ENCODE results near the gene CDS2. TPM values are rescaled to one million over a fixed set of nuclear protein-coding genes. Genes with fewer than 3 reads are reported as not detected.

Gene CDS2
- total and polyA plus RNA-seq, 2 of the 13 experiments (the other 11 are each of a cell fraction or from before 2014, with no cell fraction given), result 81.3 to 153 TPM

GRCh38 chr20:5172903-5173463 is 46.2 kb downstream of the CDS2 start (continued):
- TF ChIP-seq CSRNP1 (CRISPR knock-in tag; IDR thresholded peaks at IDR 0.05), result no peak
- TF ChIP-seq RARG (CRISPR knock-in tag; IDR thresholded peaks at IDR 0.05; ENCODE audit: low read depth), result no peak
- no peak for TF ChIP-seq ZNF329 (CRISPR knock-in tag; IDR thresholded peaks at IDR 0.05; ENCODE audit: low read depth)
- no peak for TF ChIP-seq ZNF510 (CRISPR knock-in tag; IDR thresholded peaks at IDR 0.05; ENCODE audit: low read depth)
- peak; percentile 40; the same call in 1 of the 2 replicates for TF ChIP-seq KDM5B (CRISPR knock-in tag; IDR thresholded peaks at IDR 0.05; ENCODE audit: borderline replicate concordance)
- no peak for TF ChIP-seq ZSCAN21 (CRISPR knock-in tag; IDR thresholded peaks at IDR 0.05; ENCODE audit: borderline replicate concordance)
- TF ChIP-seq ZNF552 (CRISPR knock-in tag; IDR thresholded peaks at IDR 0.05; ENCODE audit: borderline replicate concordance), result no peak
- no peak for TF ChIP-seq ZNF446 (CRISPR knock-in tag; IDR thresholded peaks at IDR 0.05)
- no peak for TF ChIP-seq ZEB1 (IDR thresholded peaks at IDR 0.05; ENCODE audit: insufficient replicate concordance, low read depth)
- TF ChIP-seq SCMH1 (CRISPR knock-in tag; IDR thresholded peaks at IDR 0.05; ENCODE audit: borderline replicate concordance), result no peak
- TF ChIP-seq ZNF260 (CRISPR knock-in tag; IDR thresholded peaks at IDR 0.05; ENCODE audit: borderline replicate concordance, low read depth), result no peak
- TF ChIP-seq FOXA1 (IDR thresholded peaks at IDR 0.05), result peak; percentile 61; the same call in 1 of the 2 replicates
- peak; percentile 96 for TF ChIP-seq FOXA1 (CRISPR knock-in tag; IDR thresholded peaks at IDR 0.05)
- no peak for TF ChIP-seq ZNF572 (CRISPR knock-in tag; IDR thresholded peaks at IDR 0.05)
- no peak for TF ChIP-seq TP53 (CRISPR knock-in tag; conservative IDR thresholded peaks at IDR 0.05)
- TF ChIP-seq REPIN1 (CRISPR knock-in tag; IDR thresholded peaks at IDR 0.05; ENCODE audit: borderline replicate concordance, low read depth), result 0 out of 2 replicates have a peak, but pooled peaks have one; percentile 50
- TF ChIP-seq ZNF24 (IDR thresholded peaks at IDR 0.05), result no peak
- TF ChIP-seq NR1H2 (CRISPR knock-in tag; IDR thresholded peaks at IDR 0.05; ENCODE audit: borderline replicate concordance, low read depth), result no peak
- TF ChIP-seq ZNF407 (CRISPR knock-in tag; IDR thresholded peaks at IDR 0.05; ENCODE audit: not compliant biosample characterization), result no peak
- peak; percentile 77 for TF ChIP-seq BCL6 (CRISPR knock-in tag; IDR thresholded peaks at IDR 0.05)
- peak; percentile 55 for TF ChIP-seq GABPB1 (CRISPR knock-in tag; IDR thresholded peaks at IDR 0.05)

All from HepG2 (cell line).